Hepatocyte (in vitro differentiated cells): ENCODE data around the gene TRRAP.

ENCODE experiments used
- CTCF ChIP-seq: fragments of 200-600 bp; sonication (generic); IDR thresholded peaks from 2 replicates; pipeline ENCODE4 v1.5.1; 2016; ENCODE audit warnings: antibody characterized with exemption, mild to moderate bottlenecking; ENCODE audit not compliant: poor library complexity
- EZH2 ChIP-seq: fragments of 200-600 bp; sonication (generic); IDR thresholded peaks from 2 replicates; pipeline ENCODE4 v1.6.1; 2016; ENCODE audit warnings: antibody characterized with exemption, mild to moderate bottlenecking, borderline replicate concordance

DNA sequence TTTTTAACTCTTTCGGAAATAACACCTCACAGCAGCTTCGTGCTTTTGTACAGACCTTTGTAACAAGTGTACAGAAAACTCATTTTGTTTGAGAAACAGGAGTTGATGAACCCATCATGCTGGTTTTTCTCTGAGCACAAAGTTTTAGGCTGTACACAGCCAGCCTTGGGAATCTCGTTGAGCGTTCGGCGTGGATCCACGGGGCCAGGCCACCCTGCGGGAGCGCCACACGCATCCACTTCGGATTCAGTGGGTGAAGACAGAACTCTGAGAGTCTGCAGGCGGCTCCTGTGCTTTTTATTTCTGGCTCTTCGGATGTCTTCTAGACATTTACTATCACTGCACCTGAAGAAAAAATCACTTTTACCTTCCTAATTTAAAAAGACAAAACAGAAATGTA, 134.4 kb downstream of the TRRAP start:
- TF ChIP-seq CTCF (no peak), EZH2 (no peak)
